OCI-LY3 (cell line): Measurements from ENCODE around the gene KRTAP19-1.

Experiments
- EZH2phosphoT487 ChIP-seq: fragments of 200-600 bp; shearing (Covaris generic); IDR thresholded peaks from 2 replicates; pipeline ENCODE4 v1.6.1; 2018; ENCODE audit warnings: antibody characterized with exemption, mixed run types, low read depth
- TF ChIP-seq, protein P1 (sequence below): fragments of 200-600, 300-600 bp; sonication (generic); IDR thresholded peaks from 2 replicates; pipeline ENCODE4 v1.5.1; 2014; ENCODE audit warnings: antibody characterized with exemption, low read length, low read depth

DNA sequence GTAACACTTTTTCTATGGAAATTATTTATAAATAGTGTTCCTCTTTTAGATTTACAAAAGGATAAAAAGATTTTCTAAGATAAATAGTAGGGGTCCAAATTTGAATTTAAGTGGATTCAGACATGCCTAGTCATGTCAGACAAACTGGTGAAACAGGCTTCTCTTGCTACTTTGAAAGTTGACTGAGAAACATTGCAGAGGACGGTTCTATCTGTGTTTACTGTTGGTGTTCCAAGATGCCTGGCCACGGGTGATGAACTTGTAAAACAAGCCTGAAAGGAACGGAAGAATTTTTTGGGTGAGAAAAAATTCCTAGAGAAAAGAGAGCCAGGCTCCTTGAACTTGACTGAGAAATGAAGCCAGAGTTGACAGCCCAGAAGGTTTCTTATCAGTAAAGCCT, 2.2 kb downstream of the KRTAP19-1 start:
- TF ChIP-seq, protein P1, sequence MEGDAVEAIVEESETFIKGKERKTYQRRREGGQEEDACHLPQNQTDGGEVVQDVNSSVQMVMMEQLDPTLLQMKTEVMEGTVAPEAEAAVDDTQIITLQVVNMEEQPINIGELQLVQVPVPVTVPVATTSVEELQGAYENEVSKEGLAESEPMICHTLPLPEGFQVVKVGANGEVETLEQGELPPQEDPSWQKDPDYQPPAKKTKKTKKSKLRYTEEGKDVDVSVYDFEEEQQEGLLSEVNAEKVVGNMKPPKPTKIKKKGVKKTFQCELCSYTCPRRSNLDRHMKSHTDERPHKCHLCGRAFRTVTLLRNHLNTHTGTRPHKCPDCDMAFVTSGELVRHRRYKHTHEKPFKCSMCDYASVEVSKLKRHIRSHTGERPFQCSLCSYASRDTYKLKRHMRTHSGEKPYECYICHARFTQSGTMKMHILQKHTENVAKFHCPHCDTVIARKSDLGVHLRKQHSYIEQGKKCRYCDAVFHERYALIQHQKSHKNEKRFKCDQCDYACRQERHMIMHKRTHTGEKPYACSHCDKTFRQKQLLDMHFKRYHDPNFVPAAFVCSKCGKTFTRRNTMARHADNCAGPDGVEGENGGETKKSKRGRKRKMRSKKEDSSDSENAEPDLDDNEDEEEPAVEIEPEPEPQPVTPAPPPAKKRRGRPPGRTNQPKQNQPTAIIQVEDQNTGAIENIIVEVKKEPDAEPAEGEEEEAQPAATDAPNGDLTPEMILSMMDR = no peak
- no peak for TF ChIP-seq EZH2phosphoT487
